Right lobe of liver (tissue), 6 donors: ENCODE data around the gene ENDOU. TPM values are rescaled to one million over a fixed set of nuclear protein-coding genes. Genes with fewer than 3 reads are reported as not detected.

Experiments used
- ATAC-seq, 4 donors: fragments of 200-7000 bp; cut with Tn5 transposase; one replicate each; pipeline ENCODE4 v1.9.1; 2020; ENCODE audit warnings: mild to moderate bottlenecking in 4 of 4, moderate library complexity in 4 of 4
- DNase-seq, 3 donors: peaks; one replicate each; pipeline ENCODE4 v3.0.0-alpha.2; 2020
- H3K27ac ChIP-seq, 3 donors: fragments of 200-600 bp; one replicate each; pipeline ENCODE4 v1.8.0; 2022
- H3K27me3 ChIP-seq, 2 donors: fragments of 200-600 bp; one replicate each; pipeline ENCODE4 v1.8.0; 2022
- H3K36me3 ChIP-seq, 4 donors: fragments of 200-600 bp; sonication (generic) in 1 of 4; one replicate each; pipeline versions ENCODE4 v1.5.1 to v1.8.0; 2017 to 2022; ENCODE audit warnings: control low read depth in 1 of 4
- H3K4me1 ChIP-seq, 4 donors: fragments of 200-600 bp; sonication (generic) in 1 of 4; one replicate each; pipeline versions ENCODE4 v1.5.1 to v1.8.0; 2017 to 2022; ENCODE audit warnings: control low read depth in 1 of 4
- H3K4me3 ChIP-seq, 3 donors: fragments of 200-600 bp; one replicate each; pipeline ENCODE4 v1.8.0; 2022
- H3K9me3 ChIP-seq, 4 donors: fragments of 200-600 bp; sonication (generic) in 1 of 4; one replicate each; pipeline versions ENCODE4 v1.5.1 to v1.8.0; 2017 to 2022; ENCODE audit warnings: control low read depth in 1 of 4
- POLR2A ChIP-seq: fragments of 450-650 bp; IDR thresholded peaks from one replicate; pipeline ENCODE4 v1.6.1; 2017; ENCODE audit warnings: antibody characterized with exemption, mild to moderate bottlenecking
- WGBS: methylation state at CpG from one replicate; pipeline ENCODE4 v1.1.6; 2018; ENCODE audit warnings: low coverage, low lambda C conversion rate; ENCODE audit not compliant: insufficient coverage; ENCODE audit errors: missing lambda C conversion rate; 5-methylcytosine and 5-hydroxymethylcytosine counted together
- intact Hi-C, 2 donors: fragments of 100-400 bp; cut with DNase I; formaldehyde crosslinking; loops; one replicate each; pipeline versions ENCODE4 v1.11.2 to v1.14.1; 2022
- total RNA-seq, 6 experiments: library from RNA; depleted of rRNA in 2 of 6; stranded (reverse); fragments of >200 nt in 2 of 6; fragmentation: NEBNext Ultra II Directional in 3 of 6; extraction: Animal tissue kit (Norgen Biotek cat#: 25700) in 3 of 6; gene quantifications; one replicate each; pipeline versions ENCODE4 v1.1.0 to v1.2.4, GENCODE V29; 2016 to 2023
- TF ChIP-seq, protein P1 (sequence below), 4 donors: fragments of 200-600 bp in 3 of 4; fragments of 450-650 bp in 1 of 4; IDR thresholded peaks; one replicate each; pipeline versions ENCODE4 v1.5.1 to v1.8.0; 2016 to 2022; ENCODE audit warnings: antibody characterized with exemption in 4 of 4, mild to moderate bottlenecking in 2 of 4
- donor health status: DM: no; HTN: yes; CAD: no.
- donor health status: DM: no; HTN: no; CAD: no.
- donor health status: DM: no; HTN: no; CAD: no.
- donor health status: DM: no; HTN: yes; CAD: no.
- donor health status: DM: no; HTN: yes; CAD: no.

ENDOU gene
- total RNA-seq, 6 experiments from 2014 or later, result not detected

- H3K9me3 ChIP-seq, result no peaks in the 10 kb centered on the region
- 32% methylated on average over 2 of the region's 4 CpGs for WGBS
- ATAC-seq, result peak in 1 of 4 donors; percentile 10
- intact Hi-C loops, result loop anchor here in 1 of 2 donors (10.0 kb wide), 1 partner anchor 55 kb away; no protein-coding TSS in a partner anchor
- H3K27me3 ChIP-seq, result no peaks in the 10 kb centered on the region
- DNase-seq, result no peak
- H3K4me1 ChIP-seq, result peaks cover 0 to 32% (median 3%) of the 10 kb centered on the region in 4 donors
- no peak overlapping the region for H3K4me3 ChIP-seq
- H3K36me3 ChIP-seq, result no peaks in the 10 kb centered on the region
- H3K27ac ChIP-seq, result no peak overlapping the region
- TF ChIP-seq POLR2A, result no peak
- TF ChIP-seq, protein P1, sequence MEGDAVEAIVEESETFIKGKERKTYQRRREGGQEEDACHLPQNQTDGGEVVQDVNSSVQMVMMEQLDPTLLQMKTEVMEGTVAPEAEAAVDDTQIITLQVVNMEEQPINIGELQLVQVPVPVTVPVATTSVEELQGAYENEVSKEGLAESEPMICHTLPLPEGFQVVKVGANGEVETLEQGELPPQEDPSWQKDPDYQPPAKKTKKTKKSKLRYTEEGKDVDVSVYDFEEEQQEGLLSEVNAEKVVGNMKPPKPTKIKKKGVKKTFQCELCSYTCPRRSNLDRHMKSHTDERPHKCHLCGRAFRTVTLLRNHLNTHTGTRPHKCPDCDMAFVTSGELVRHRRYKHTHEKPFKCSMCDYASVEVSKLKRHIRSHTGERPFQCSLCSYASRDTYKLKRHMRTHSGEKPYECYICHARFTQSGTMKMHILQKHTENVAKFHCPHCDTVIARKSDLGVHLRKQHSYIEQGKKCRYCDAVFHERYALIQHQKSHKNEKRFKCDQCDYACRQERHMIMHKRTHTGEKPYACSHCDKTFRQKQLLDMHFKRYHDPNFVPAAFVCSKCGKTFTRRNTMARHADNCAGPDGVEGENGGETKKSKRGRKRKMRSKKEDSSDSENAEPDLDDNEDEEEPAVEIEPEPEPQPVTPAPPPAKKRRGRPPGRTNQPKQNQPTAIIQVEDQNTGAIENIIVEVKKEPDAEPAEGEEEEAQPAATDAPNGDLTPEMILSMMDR (IDR thresholded peaks at IDR 0.05), result no peak
These were observed 44.2 kb upstream of the ENDOU start for GRCh38 chr12:47769234-47770085.

DNA sequence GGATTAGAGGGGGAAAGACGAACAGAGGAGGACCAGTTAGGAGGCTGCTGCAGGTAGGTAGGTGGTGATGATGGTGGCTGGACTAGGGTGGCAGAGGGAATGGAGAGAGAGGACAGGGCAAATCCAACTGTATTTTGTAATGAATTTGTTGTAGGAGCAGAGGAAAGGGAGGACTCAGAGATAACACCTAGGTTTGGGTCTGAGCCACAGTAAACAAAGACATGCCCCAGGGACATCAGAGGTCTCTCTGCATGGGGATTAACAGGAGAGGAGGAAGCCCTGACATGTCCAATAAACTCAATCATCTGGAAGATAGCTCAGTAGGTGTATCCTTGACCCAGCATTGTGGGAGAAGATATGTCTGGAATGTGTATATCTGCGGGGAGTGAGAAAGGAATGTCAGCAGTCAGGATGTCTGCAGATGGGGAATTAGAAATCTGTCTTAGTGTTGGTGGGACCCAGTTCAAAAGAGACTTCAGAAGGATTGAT lies 43.1 kb upstream of the ENDOU start:
- no peak overlapping the region for H3K4me3 ChIP-seq
- DNase-seq (no peak), ATAC-seq (peak; percentile 50 to 64 (median 52))
- intact Hi-C loops, result loop anchor here in 1 of 2 donors (10.0 kb wide), 1 partner anchor 54 kb away; no protein-coding TSS in a partner anchor
- no peaks in the 10 kb centered on the region for H3K27me3 ChIP-seq
- H3K27ac ChIP-seq, result no peak overlapping the region
- no peaks in the 10 kb centered on the region for H3K36me3 ChIP-seq
- H3K9me3 ChIP-seq, result no peaks in the 10 kb centered on the region
- TF ChIP-seq, protein P1 (IDR thresholded peaks at IDR 0.05), result no peak
- TF ChIP-seq POLR2A, result no peak
- H3K4me1 ChIP-seq, result peaks cover 0 to 24% (median 3%) of the 10 kb centered on the region in 4 donors
- 23% methylated on average over 2 of the region's 2 CpGs for WGBS

- peak in 2 of 3 donors; percentile 59 to 72 for DNase-seq
- Histone ChIP-seq H3K27ac (no peak overlapping the region), H3K4me3 (no peak overlapping the region), H3K9me3 (no peaks in the 10 kb centered on the region), H3K4me1 (peaks cover 0 to 19% (median 3%) of the 10 kb centered on the region in 4 donors), H3K27me3 (no peaks in the 10 kb centered on the region), H3K36me3 (no peaks in the 10 kb centered on the region)
- ATAC-seq, result peak; percentile 55 to 70 (median 66)
- no peak for TF ChIP-seq POLR2A
- TF ChIP-seq, protein P1 (IDR thresholded peaks at IDR 0.05), result peak; percentile 50 to 60 (median 58)
- intact Hi-C loops, result loop anchor here in 1 of 2 donors (10.0 kb wide), 1 partner anchor 52 kb away; no protein-coding TSS in a partner anchor
- 33% methylated on average over 4 of the region's 4 CpGs for WGBS
These were observed 42.0 kb upstream of the ENDOU start for GRCh38 chr12:47767216-47767724.

DNA sequence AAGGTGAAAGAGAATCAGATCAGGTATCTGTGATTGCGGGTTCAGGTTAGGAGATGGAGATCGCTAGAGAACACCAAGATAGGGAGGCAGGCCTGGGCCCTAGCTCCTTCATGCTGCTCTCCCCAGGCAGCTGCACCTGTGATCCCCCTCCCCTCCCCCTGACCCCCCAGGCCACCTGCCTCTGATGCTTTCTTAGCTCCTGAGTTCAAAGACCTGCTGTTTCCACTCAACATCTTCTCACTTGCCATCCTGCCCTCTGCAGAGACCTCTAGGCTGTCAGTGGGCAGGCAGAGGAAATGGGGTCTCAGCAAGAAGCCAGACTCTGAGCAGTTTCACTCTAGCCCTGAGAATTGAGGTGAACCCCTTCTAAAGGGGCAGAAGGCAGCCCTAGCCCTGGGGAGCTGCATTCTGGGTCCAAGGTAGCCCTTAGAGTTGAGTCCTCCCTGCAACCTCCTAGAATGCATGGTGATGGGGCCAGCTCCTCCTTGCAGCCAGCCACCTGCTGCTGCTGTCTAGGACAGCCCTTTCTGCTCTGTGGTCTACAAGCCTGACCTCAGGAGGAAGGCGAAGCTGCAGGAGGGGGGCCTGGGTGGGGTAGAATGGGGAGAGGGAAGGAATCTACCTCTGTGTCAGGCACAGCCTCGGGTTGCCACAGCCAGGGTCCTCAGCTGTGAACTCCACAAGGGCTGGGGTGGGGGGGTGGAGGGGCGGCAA lies 41.4 kb upstream of the ENDOU start:
- ATAC-seq, result no peak
- 80% methylated on average over 1 of the region's 5 CpGs for WGBS
- TF ChIP-seq, protein P1 (IDR thresholded peaks at IDR 0.05), result no peak
- TF ChIP-seq POLR2A, result no peak

More for the DNA sequence above, 41.4 kb upstream of the ENDOU start:
- DNase-seq, result no peak
- Histone ChIP-seq H3K4me3 (no peak overlapping the region), H3K9me3 (no peaks in the 10 kb centered on the region), H3K36me3 (no peaks in the 10 kb centered on the region), H3K27ac (no peak overlapping the region), H3K27me3 (no peaks in the 10 kb centered on the region), H3K4me1 (peaks cover 0 to 19% (median 3%) of the 10 kb centered on the region in 4 donors)
- intact Hi-C loops, result loop anchor here in 1 of 2 donors (10.0 kb wide), 1 partner anchor 52 kb away; no protein-coding TSS in a partner anchor
